Neural crest cell (in vitro differentiated cells): ENCODE measurements around the gene PCDHGC4. TPM values are rescaled to one million over a fixed set of nuclear protein-coding genes. Genes with fewer than 3 reads are reported as not detected.
A peak's percentile ranks its signal among the peaks of the same experiment; 100 is the strongest.

ENCODE experiments used
- DNase-seq: peaks from one replicate; pipeline ENCODE4 v3.0.0; 2021; ENCODE audit warnings: low read depth, mixed read lengths, low spot score
- H3K27ac Mint-ChIP-seq: one replicate; pipeline ENCODE4 v1.8.0; 2021; ENCODE audit warnings: mild to moderate bottlenecking, mixed read lengths; ENCODE audit not compliant: unreplicated experiment
- H3K27me3 Mint-ChIP-seq: 2 replicates; pipeline ENCODE4 v1.8.0; 2021; ENCODE audit warnings: low read depth, mild to moderate bottlenecking, mixed read lengths
- H3K36me3 Mint-ChIP-seq: 2 replicates; pipeline ENCODE4 v1.8.0; 2021; ENCODE audit warnings: low read depth, mild to moderate bottlenecking, mixed read lengths
- H3K4me1 Mint-ChIP-seq: 2 replicates; pipeline ENCODE4 v1.8.0; 2021; ENCODE audit warnings: mixed read lengths
- H3K4me3 Mint-ChIP-seq: one replicate; pipeline ENCODE4 v1.8.0; 2021; ENCODE audit warnings: mild to moderate bottlenecking, mixed read lengths
- H3K9me3 Mint-ChIP-seq: 2 replicates; pipeline ENCODE4 v1.8.0; 2021; ENCODE audit warnings: mixed read lengths
- CTCF ChIP-seq: fragments of 200-600 bp; sonication (generic); conservative IDR thresholded peaks from 2 replicates; pipeline ENCODE4 v1.5.0; 2021; ENCODE audit warnings: antibody characterized with exemption, mild to moderate bottlenecking
- total RNA-seq: library from RNA; stranded (reverse); gene quantifications from 2 replicates; pipeline ENCODE4 v1.2.1, GENCODE V29; 2021

Gene PCDHGC4
- total RNA-seq, 1 donor from 2014 or later: 14.8 TPM

GRCh38 chr5:141517312-141517711, 32.5 kb downstream of the PCDHGC4 start:
- H3K9me3 Mint-ChIP-seq: no peaks in the 10 kb centered on the region
- peaks cover 96% of the 10 kb centered on the region for H3K4me1 Mint-ChIP-seq
- TF ChIP-seq CTCF: no peak
- no peak for DNase-seq
- no peaks in the 10 kb centered on the region for H3K27me3 Mint-ChIP-seq
- peaks cover 34% of the 10 kb centered on the region for H3K36me3 Mint-ChIP-seq
- H3K4me3 Mint-ChIP-seq: peak overlapping the region; percentile 82
- H3K27ac Mint-ChIP-seq: no peak overlapping the region

- H3K4me3 Mint-ChIP-seq: peak overlapping the region; percentile 82
- H3K27ac Mint-ChIP-seq: peak overlapping the region; percentile 59
- H3K4me1 Mint-ChIP-seq: peaks cover 96% of the 10 kb centered on the region
- no peaks in the 10 kb centered on the region for H3K27me3 Mint-ChIP-seq
- no peak for TF ChIP-seq CTCF
- H3K36me3 Mint-ChIP-seq: peaks cover 31% of the 10 kb centered on the region
- no peaks in the 10 kb centered on the region for H3K9me3 Mint-ChIP-seq
- DNase-seq: no peak
Measured at GRCh38 chr5:141517880-141518617, 33.2 kb downstream of the PCDHGC4 start.

GRCh38 chr5:141518618-141519015, 33.8 kb downstream of the PCDHGC4 start:
- no peak overlapping the region for H3K4me3 Mint-ChIP-seq
- no peak for DNase-seq
- H3K9me3 Mint-ChIP-seq: no peaks in the 10 kb centered on the region
- H3K36me3 Mint-ChIP-seq: peaks cover 31% of the 10 kb centered on the region
- H3K4me1 Mint-ChIP-seq: peaks cover 96% of the 10 kb centered on the region
- TF ChIP-seq CTCF: no peak
- H3K27me3 Mint-ChIP-seq: no peaks in the 10 kb centered on the region
- H3K27ac Mint-ChIP-seq: no peak overlapping the region

GRCh38 chr5:141519605-141520565, 35.1 kb downstream of the PCDHGC4 start:
- peak overlapping the region; percentile 35 for H3K4me3 Mint-ChIP-seq
- H3K27me3 Mint-ChIP-seq: no peaks in the 10 kb centered on the region
- peak overlapping the region; percentile 83 for H3K27ac Mint-ChIP-seq
- DNase-seq: no peak
- H3K9me3 Mint-ChIP-seq: peaks cover 3% of the 10 kb centered on the region
- peaks cover 33% of the 10 kb centered on the region for H3K36me3 Mint-ChIP-seq
- H3K4me1 Mint-ChIP-seq: peaks cover 96% of the 10 kb centered on the region
- TF ChIP-seq CTCF: no peak

- Mint-ChIP-seq H3K4me3 (peak overlapping the region; percentile 27), H3K36me3 (peaks cover 35% of the 10 kb centered on the region), H3K9me3 (peaks cover 3% of the 10 kb centered on the region), H3K27me3 (no peaks in the 10 kb centered on the region), H3K27ac (peak overlapping the region; percentile 15), H3K4me1 (peaks cover 94% of the 10 kb centered on the region)
- no peak for TF ChIP-seq CTCF
- DNase-seq: no peak
Measured at GRCh38 chr5:141521244-141521781, 36.5 kb downstream of the PCDHGC4 start.
